Measurements from ENCODE around the gene HECA. TPM values are rescaled to one million over a fixed set of nuclear protein-coding genes. Genes with fewer than 3 reads are reported as not detected.

HECA gene
- total and polyA plus RNA-seq, 2 experiments from 2014 or later = 8.9 to 27.8 TPM

DNA sequence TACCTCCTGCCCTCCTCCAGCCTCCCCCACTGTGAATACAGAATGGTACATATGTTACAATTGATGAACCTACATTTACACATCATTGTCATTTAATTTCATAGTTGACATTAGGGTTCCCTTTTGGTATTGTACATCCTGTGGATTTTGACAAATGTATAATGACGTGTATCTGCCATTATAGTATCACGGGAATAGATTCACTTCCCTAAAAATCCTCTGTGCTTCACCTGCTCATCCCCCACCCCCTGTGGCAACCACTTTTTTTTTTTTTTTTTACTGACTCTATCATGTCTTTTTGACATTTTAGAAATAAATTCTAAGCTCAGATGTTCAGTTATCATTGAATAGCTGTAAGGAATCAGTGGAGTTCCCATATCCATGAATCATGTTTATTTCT is 30.4 kb downstream of the HECA start:
- no peak overlapping the region for H3K4me2 ChIP-seq
- no peak overlapping the region for H2AFZ ChIP-seq
- H3K36me3 ChIP-seq (replicated peaks; ENCODE audit: insufficient read depth, low read depth) = no peaks in the 10 kb centered on the region
- H3K27ac ChIP-seq = no peak overlapping the region
- H3K9me2 ChIP-seq (replicated peaks; ENCODE audit: insufficient read depth) = no peaks in the 10 kb centered on the region
- peaks cover 79% of the 10 kb centered on the region for H3K79me2 ChIP-seq
- H3K27me3 ChIP-seq = no peaks in the 10 kb centered on the region
- H3K4me1 ChIP-seq (ENCODE audit: insufficient read depth) = peaks cover 14% of the 10 kb centered on the region
- 98% methylated on average over 2 of the region's 2 CpGs for WGBS (ENCODE audit: low lambda C conversion rate, missing lambda C conversion rate)
- no peaks in the 10 kb centered on the region for H3K9me3 ChIP-seq (ENCODE audit: low read depth)
- no peak for DNase-seq (ENCODE audit: low spot score)
- no peak overlapping the region for H3K4me3 ChIP-seq
- TF ChIP-seq EZH2 (IDR thresholded peaks at IDR 0.05; ENCODE audit: borderline replicate concordance) = no peak
- no peak for TF ChIP-seq CTCF (IDR thresholded peaks at IDR 0.05; ENCODE audit: poor library complexity)
- TF ChIP-seq EZH2phosphoT487 (IDR thresholded peaks at IDR 0.05; ENCODE audit: low read depth, severe bottlenecking, unreplicated experiment) = no peak
- peaks cover 8% of the 10 kb centered on the region for H4K20me1 ChIP-seq (ENCODE audit: insufficient read depth, poor library complexity, severe bottlenecking)

DNA sequence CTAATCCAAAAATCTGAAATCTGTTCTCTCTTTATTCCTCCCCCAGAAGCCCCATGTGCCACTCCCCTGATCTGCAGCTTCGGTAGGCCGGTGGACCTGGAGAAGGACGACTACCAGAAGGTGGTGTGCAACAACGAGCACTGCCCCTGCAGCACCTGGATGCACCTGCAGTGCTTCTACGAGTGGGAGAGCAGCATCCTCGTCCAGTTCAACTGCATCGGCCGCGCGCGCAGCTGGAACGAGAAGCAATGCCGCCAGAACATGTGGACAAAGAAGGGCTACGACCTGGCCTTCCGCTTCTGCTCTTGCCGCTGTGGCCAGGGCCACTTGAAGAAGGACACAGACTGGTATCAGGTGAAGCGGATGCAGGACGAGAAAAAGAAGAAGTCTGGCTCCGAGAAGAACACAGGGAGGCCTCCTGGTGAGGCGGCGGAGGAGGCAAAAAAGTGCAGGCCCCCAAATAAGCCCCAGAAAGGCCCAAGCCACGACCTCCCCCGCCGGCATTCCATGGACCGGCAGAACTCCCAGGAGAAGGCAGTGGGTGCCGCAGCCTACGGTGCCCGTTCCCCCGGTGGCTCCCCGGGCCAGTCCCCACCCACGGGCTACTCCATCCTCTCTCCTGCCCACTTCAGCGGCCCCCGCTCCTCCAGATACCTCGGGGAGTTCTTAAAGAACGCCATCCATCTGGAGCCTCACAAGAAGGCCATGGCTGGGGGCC is 31.5 kb downstream of the HECA start:
- peaks cover 16% of the 10 kb centered on the region for H3K4me1 ChIP-seq (ENCODE audit: insufficient read depth)
- 97% methylated on average over 33 of the region's 35 CpGs for WGBS (ENCODE audit: low lambda C conversion rate, missing lambda C conversion rate)

DNA sequence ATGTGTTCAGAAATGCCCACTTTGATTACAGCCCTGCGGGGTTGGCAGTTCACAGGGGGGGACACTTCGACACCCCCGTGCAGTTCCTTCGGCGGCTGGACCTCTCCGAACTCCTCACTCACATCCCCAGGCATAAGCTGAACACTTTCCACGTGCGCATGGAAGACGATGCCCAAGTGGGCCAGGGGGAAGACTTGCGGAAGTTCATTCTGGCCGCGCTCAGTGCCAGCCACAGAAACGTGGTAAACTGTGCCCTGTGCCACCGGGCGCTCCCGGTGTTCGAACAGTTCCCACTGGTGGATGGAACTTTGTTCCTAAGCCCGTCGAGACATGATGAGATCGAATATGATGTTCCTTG is 32.1 kb downstream of the HECA start:
- H3K36me3 ChIP-seq (replicated peaks; ENCODE audit: insufficient read depth, low read depth) = no peaks in the 10 kb centered on the region
- peaks cover 2% of the 10 kb centered on the region for H4K20me1 ChIP-seq (ENCODE audit: insufficient read depth, poor library complexity, severe bottlenecking)
- DNase-seq (ENCODE audit: low spot score) = no peak
- H3K79me2 ChIP-seq = peaks cover 65% of the 10 kb centered on the region
- H3K27me3 ChIP-seq = no peaks in the 10 kb centered on the region
- no peak overlapping the region for H2AFZ ChIP-seq
- WGBS (ENCODE audit: low lambda C conversion rate, missing lambda C conversion rate) = 98% methylated on average over 20 of the region's 20 CpGs
- no peak overlapping the region for H3K27ac ChIP-seq
- H3K4me2 ChIP-seq = no peak overlapping the region
- H3K9me2 ChIP-seq (replicated peaks; ENCODE audit: insufficient read depth) = no peaks in the 10 kb centered on the region
- H3K9me3 ChIP-seq (ENCODE audit: low read depth) = no peaks in the 10 kb centered on the region
- no peak overlapping the region for H3K4me3 ChIP-seq
- peaks cover 16% of the 10 kb centered on the region for H3K4me1 ChIP-seq (ENCODE audit: insufficient read depth)
- no peak for TF ChIP-seq EZH2 (IDR thresholded peaks at IDR 0.05; ENCODE audit: borderline replicate concordance)
- TF ChIP-seq CTCF (IDR thresholded peaks at IDR 0.05; ENCODE audit: poor library complexity) = no peak
- TF ChIP-seq EZH2phosphoT487 (IDR thresholded peaks at IDR 0.05; ENCODE audit: low read depth, severe bottlenecking, unreplicated experiment) = no peak

More for the DNA sequence above, 31.5 kb downstream of the HECA start:
- DNase-seq (ENCODE audit: low spot score) = no peak
- Histone ChIP-seq H3K36me3 (replicated peaks; ENCODE audit: insufficient read depth, low read depth) (no peaks in the 10 kb centered on the region), H3K79me2 (peaks cover 69% of the 10 kb centered on the region), H3K4me2 (no peak overlapping the region), H3K4me3 (no peak overlapping the region), H3K27ac (no peak overlapping the region), H3K27me3 (no peaks in the 10 kb centered on the region), H4K20me1 (ENCODE audit: insufficient read depth, poor library complexity, severe bottlenecking) (peaks cover 2% of the 10 kb centered on the region), H3K9me3 (ENCODE audit: low read depth) (no peaks in the 10 kb centered on the region), H3K9me2 (replicated peaks; ENCODE audit: insufficient read depth) (no peaks in the 10 kb centered on the region), H2AFZ (no peak overlapping the region)
- TF ChIP-seq EZH2phosphoT487 (IDR thresholded peaks at IDR 0.05; ENCODE audit: low read depth, severe bottlenecking, unreplicated experiment) (no peak), CTCF (IDR thresholded peaks at IDR 0.05; ENCODE audit: poor library complexity) (no peak), EZH2 (IDR thresholded peaks at IDR 0.05; ENCODE audit: borderline replicate concordance) (no peak)

Data from hepatocyte (in vitro differentiated cells).